AG09309 (cell line): ENCODE measurements around the gene GPR45.

Experiments used
- DNase-seq: peaks from one replicate; pipeline ENCODE4 v3.0.0-alpha.2; 2010; ENCODE audit warnings: low read depth
- H3K4me3 ChIP-seq: 2 replicates; pipeline ENCODE4 v1.5.1; 2011; ENCODE audit warnings: mild to moderate bottlenecking, low read depth, low read length, moderate library complexity; ENCODE audit not compliant: control insufficient read depth
- CTCF ChIP-seq: IDR thresholded peaks from 2 replicates; pipeline ENCODE4 v1.5.1; 2011; ENCODE audit warnings: mild to moderate bottlenecking, low read depth, low read length, inconsistent platforms; ENCODE audit not compliant: insufficient read depth, control insufficient read depth; ENCODE audit errors: missing control alignments

The GPR45 gene

GRCh38 chr2:105252271-105252670, 10.7 kb downstream of the GPR45 start:
- no peak for TF ChIP-seq CTCF
- DNase-seq: no peak
- H3K4me3 ChIP-seq: no peak overlapping the region

DNA sequence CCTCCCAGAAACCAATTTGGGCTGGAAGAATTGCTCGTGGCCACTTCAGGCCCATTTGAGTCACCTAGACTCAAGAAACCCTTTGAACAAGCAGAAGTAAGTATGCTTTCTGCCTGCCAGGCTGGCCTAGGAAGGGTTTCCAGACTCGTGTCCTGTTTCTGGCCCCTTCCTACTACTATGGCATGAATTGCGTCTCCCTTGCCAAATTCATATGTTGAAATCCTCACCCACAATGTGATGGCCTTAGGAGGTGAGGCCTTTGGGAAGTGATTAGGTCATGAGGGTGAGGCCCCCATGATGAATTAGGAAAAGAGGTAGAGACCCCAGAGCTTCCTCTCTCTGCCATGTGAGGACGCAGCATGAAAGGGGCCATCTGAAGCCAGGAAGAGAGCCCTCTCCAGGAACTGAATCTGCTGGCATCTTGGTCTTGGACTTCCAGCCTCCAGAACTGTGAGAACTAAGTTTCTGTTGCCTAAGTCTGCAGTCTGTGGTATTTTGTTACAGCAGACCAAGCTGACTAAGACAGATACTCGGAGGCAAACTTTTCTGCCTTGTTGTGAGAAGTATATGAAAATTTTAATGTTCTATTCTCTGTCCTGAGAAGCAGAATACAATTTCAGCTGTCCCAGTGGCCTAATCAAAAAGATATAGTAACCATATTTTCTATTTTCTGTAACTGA, 13.1 kb downstream of the GPR45 start:
- no peak for DNase-seq
- H3K4me3 ChIP-seq: no peak overlapping the region
- no peak for TF ChIP-seq CTCF

- no peak overlapping the region for H3K4me3 ChIP-seq
- no peak for TF ChIP-seq CTCF
These were observed 14.4 kb downstream of the GPR45 start for GRCh38 chr2:105255979-105256378.

DNA sequence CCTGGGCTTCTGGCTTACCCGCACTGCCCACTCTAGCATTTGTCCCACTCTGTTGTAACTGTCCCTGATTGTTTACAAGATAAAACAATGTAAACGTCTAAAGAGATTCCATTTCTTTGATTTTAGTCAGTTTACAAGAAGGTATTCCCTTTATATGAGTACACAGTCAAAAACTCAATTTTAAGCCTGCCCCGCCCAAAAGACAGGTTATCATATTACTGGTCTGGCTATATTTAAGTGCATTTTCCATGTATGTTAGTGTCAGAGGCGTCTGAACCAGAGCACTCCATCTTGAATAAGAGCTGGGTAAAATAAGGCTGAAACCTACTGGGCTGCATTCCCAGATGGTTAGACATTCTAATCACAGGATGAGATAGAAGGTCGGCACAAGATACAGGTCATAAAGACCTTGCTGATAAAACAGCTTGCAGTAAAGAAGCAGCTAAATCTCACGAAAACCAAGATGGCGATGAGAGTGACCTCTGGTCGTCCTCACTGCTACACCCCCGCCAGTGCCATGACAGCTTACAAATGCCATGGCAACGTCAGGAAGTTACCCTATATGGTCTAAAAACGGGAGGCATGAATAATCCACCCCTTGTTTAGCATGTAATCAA, 15.0 kb downstream of the GPR45 start:
- no peak for TF ChIP-seq CTCF

More at GRCh38 chr2:105255979-105256378, 14.4 kb downstream of the GPR45 start:
- DNase-seq: no peak

DNA sequence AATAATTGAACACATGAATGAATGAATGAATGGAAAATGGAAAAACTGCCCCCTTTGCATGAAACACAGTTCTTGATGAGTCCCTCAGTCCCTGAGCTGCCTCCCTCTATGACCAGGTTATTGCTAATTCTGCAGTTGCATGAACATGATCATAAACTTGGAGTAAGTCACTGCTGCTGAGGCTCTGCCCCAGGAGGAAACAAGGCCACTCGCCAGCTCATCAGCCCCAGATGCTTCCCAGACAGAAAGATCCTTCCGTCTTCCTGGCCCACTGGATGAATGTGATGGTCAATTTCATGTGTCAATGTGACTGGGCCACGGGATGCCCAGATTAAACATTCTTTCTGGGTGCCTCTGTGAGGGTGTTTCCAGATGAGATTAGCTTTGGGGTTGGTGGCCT, 16.4 kb downstream of the GPR45 start:
- TF ChIP-seq CTCF: no peak
- no peak overlapping the region for H3K4me3 ChIP-seq
- no peak for DNase-seq

More for the DNA sequence above, 15.0 kb downstream of the GPR45 start:
- no peak overlapping the region for H3K4me3 ChIP-seq
- no peak for DNase-seq

DNA sequence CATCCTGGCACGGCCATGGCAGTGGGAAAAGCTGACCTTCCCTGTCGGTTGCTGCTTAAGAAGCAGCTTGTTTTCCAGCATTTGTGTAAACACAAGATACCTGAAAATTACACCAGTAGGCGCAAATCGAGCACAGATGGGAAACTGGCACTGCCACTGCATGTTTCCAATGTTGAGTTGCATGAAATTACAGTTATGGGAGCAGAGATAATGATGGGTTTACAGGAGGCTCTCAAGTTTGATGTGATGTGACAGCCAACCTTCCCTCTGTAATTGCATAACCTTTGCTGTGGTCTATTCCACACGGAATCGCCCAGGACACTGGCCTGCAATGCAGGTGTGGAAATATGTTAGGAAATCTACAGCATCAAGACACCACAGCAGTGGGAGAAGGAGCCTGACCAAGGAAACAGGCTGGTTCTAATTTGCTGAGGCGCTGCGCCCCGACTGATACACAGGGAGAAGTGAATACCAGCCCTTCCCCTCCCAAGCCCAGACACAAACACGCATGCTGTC, 17.4 kb downstream of the GPR45 start:
- no peak for TF ChIP-seq CTCF
- no peak for DNase-seq
- no peak overlapping the region for H3K4me3 ChIP-seq
